HG03575 (cell line): ENCODE results near the gene ACTR2.
A peak's percentile ranks its signal among the peaks of the same experiment; 100 is the strongest.
"Not testable (repeated sequence)": the region's sequence is repeated elsewhere in the genome, so short reads cannot be mapped to it uniquely, and the experiment has no call there.

Experiments
- ATAC-seq: cut with Tn5 transposase; IDR thresholded peaks from one replicate; pipeline ENCODE4 v1.9.1; 2021; ENCODE audit not compliant: unreplicated experiment, insufficient number of reproducible peaks, low FRiP score; ENCODE audit errors: extremely low read depth

Gene ACTR2

DNA sequence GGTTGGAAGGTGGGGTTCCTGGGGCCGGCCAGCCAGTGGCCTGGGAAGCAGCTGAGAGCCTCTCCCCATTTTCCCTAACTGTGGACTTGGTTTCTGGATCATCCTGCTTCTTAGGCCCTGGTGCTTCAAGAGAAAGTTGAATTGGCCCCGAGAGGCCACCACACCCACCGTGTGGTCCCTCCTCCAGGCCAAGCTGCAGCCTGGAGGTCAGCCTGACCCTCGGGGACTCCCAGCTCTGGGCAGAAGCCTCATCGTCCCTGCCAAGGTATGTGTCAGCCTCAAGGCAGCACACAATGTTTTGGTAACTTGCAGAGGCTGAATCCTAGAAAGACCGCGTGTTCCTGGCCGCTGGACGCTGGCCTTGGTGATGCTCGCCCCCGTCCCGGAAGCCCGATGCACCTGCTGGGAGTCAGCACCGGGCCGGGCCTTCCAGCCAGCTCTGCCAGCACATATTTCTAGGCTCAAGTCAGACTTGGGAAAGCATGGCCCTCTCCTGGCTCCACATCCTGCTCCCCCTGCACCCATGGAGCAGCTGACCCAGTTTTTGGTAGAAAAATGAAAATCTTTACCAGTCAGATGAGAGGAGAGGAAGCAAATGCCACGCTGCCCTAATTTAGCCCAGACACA is 72.6 kb downstream of the ACTR2 start:
- ATAC-seq, result no peak

DNA sequence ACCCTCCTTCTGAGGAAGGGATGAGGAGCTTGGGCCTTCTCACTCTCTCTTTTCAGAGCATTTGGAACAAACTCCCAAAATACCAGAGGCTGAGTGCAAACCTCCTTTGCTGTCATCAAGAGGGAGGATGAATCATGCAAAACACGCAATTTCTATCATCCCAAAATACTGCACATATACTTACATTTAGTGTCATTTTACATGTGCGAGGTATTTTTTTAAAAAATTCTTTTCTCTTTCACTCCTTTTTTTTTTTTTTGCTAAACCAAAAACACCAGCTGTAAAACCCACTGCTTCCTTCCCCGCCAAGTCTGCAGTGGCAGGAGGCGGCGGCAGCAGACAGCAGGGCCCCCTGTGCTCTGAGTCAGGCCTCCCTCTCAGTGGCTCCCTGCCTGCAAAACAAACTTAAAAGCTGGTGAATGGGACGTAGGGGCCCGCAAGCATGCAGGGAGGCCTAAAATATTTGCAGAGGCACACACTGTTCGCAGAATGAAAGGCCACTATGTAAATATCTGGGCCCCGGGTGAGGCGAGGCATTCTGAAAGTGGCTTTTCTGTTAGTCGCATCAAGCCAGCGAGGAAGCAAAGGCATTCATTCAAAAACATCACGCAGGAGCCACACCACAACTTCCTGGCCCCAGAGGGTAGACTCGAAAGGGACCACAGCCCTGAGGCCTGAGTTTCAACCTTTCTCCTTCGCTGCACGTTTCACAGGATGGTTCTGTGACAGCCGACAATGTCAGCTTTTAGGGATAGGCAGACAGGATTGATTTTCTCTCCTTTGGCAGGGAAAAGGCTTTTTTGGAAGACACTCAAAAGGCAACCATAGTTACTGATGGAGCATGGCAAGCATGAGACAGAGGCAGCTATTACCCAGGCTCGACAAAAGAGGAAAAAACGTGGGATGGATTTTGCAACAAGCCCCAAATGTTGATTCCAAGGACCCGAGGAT is 73.4 kb downstream of the ACTR2 start:
- ATAC-seq, result peak; percentile 86

DNA sequence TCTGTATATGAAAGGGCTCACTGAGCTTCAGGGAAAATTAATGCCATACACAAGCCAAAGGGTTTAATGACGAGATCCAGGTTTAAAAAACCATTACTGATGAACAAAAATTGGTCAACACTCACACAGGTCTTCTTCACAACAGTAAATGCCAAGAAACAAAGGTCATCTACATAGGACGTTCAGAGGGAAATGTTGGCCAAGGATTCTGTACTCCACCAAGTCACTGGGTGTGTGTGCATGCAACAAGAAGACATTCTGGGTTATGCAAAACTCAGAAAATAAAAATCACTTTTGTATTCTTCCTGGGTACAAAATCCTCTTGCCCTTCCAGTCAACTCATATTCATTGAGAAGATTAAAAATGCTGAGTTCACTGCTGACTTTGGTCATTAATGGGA is 78.3 kb downstream of the ACTR2 start:
- ATAC-seq, result no peak

DNA sequence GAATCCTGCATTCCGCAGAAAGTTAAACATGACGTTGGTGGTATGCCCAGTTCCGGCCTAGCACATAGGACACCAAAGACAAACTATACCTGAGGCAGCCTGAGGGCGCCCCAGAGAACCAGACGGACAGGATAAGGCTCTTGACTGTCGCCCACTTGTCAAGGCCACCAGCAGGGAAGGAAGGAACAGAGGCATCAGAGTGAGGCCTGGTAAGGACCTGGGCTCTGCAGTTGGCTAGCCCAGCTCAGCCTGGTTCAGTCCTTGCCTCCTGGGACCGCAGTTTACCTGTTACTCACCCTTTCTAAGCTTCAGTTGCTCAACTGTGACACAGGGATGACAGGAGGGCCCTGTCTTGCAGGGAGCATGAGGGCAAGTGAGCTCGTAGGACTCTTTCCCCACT is 82.1 kb downstream of the ACTR2 start:
- no peak for ATAC-seq

DNA sequence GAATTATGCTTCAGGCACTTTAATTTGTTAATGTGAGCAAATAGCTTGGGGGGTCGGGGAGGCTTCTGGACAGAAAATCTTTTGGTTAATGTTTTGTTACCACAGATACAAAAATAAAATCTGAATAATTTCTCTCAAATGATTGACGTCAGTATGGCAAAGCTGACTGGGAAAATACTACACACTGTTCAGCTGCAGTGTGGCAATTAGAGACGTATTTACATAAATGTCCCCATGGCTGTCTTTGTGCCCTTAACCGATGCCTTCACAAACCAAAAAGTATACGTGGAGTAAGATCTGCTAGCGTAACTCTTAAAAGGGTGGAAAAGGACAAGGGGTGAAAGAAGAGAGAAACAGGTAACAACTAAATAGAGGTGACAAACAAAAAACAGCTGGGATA is 83.4 kb downstream of the ACTR2 start:
- ATAC-seq, result no peak

- ATAC-seq, result no peak
These were observed 84.0 kb downstream of the ACTR2 start for GRCh38 chr2:65311596-65311995.

- ATAC-seq, result no peak
These were observed 85.7 kb downstream of the ACTR2 start for GRCh38 chr2:65313126-65313953.

DNA sequence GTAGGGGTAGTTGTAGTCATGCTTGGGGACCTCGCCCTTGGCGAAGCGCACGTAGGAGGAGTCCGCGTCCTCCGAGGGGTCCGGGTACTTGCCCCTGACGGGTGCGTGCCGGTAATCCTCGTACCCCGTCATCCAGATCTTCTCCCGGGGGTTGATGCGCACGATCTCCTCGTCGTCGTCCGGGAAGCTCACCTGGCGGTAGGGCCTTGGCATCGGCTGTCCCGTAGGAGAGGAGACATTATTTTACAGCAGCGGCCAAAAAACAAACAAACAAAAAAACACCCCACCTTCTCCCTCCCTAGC is 86.3 kb downstream of the ACTR2 start:
- no peak for ATAC-seq

DNA sequence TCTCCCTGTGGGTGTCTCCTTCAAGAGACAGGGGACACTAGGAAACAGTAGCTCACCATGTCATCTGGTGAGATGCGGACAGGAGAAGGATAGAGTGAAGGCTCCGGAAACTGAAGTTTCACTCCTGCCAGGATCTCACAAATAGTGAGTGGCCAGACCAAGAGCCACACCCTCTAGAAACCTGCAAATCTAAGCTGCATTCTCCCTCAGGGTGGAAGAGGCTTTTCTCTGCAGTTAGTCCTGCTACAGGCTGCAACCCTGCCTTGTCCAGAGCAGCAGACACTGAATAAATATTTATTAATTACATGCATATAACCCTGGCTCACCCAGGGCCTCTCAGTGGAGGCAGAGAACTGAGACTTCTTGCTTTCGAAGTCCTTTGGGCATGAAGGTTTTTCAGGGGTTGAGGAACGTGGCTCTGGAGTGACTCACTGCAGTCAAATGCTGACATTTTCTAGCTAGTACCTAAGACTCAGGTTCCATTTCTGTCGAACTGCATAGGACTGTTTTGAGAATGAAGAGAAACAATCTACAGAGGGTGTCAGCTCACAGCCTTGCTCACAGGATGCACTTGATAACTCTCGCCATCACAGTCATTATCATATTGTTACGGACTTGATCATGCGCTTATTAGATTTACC is 87.3 kb downstream of the ACTR2 start:
- ATAC-seq, result no peak

DNA sequence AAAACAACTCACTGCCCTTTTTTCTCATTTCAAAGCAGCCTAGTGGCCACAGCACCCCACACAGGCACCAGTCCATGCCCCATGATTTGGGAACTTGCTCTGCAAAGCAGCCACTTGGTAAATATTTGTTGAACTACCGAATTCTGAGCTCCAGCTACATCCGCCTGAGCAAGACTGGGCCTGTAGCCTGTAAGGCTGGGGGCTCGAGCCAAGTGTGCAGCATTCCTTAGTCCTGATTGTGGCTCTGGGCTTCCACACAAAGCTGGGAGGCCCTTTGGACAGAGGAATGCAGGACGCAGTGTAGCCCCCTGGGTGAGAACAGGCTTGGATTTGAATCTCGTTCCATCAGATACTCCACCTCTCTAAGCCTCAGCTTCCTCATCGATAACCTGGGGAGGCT is 88.4 kb downstream of the ACTR2 start:
- ATAC-seq, result no peak

- ATAC-seq, result not testable (repeated sequence)
These were observed 89.7 kb downstream of the ACTR2 start for GRCh38 chr2:65317351-65317750.

GRCh38 chr2:65317841-65318240 is 90.2 kb downstream of the ACTR2 start:
- no peak for ATAC-seq

GRCh38 chr2:65319072-65319673 is 91.5 kb downstream of the ACTR2 start:
- ATAC-seq, result no peak

DNA sequence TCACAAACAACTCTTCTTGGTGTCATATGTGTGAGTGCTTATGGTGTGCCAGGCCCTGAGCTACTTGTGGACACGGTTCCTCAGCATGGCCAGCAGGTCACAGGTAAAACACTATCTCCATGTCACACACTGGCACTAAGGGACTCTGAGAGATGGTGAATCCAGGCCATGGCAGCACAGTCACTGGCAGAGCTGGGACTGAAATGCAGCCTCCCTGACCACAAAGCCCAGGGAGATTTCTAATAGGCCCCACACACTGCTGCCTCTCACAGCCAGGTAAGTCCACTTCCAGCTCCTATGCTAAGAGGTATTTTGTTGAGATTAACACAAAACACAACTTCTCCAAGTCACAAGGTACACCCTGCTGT is 92.0 kb downstream of the ACTR2 start:
- no peak for ATAC-seq

GRCh38 chr2:65320042-65320725 is 92.6 kb downstream of the ACTR2 start:
- ATAC-seq, result peak; percentile 41
